Astrocyte (in vitro differentiated cells and primary cell): ENCODE measurements around the gene ARL5A.

Source experiments
- CTCF ChIP-seq: IDR thresholded peaks from 2 replicates; pipeline ENCODE4 v1.5.1; 2011; ENCODE audit warnings: low read depth, mild to moderate bottlenecking, inconsistent platforms, low read length, moderate library complexity; ENCODE audit not compliant: insufficient read depth
- EZH2 ChIP-seq: IDR thresholded peaks from 2 replicates; pipeline ENCODE4 v1.6.1; 2012; ENCODE audit warnings: mild to moderate bottlenecking, low read length, inconsistent platforms; ENCODE audit not compliant: insufficient read depth

DNA sequence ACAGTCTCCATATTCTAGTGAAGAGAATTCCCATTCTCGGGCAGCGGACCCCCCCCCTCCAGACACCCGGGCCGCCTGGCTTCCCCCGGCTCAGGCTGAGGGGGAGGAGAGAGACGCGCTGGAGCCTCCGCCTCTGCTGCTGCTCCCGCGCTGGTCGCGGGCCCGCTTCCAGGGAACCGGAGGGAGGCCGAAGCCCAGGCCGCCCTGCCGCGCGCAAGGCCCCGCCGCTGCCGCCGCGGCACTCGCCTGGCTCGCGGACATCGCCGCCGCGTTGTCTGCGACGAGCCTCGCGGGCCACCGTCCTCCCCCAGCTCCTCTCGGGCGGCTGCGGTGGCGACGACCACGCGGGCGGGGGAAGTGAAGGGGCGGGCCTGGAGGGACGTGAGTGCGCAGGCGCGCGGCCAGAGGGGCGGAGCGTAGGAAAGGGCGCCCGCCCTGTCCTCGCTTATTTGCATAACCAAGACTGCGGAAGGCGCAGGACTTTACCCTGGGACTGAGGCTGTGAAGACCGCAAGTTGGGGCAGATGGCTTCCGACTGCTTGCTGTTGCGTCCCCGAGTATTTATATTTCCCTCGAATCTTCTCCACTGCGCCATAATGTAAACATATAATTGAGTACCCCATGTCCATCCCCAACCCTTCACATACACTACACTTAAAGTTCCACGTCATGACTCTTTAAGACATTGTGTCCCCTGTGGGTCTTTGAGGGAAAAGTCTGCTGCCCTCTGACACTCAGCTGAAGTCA, at the start of gene ARL5A:
- no peak for TF ChIP-seq CTCF
- no peak for TF ChIP-seq EZH2
